Ectodermal cell (in vitro differentiated cells): ENCODE measurements around the gene SULT4A1.
"Not testable (repeated sequence)": the region's sequence is repeated elsewhere in the genome, so short reads cannot be mapped to it uniquely, and the experiment has no call there.

Experiments
- H3K27ac ChIP-seq: 2 replicates; pipeline ENCODE4 v1.7.0; 2013; ENCODE audit warnings: mild to moderate bottlenecking, low read depth, low read length; ENCODE audit not compliant: insufficient read depth, poor library complexity, severe bottlenecking
- H3K27me3 ChIP-seq: 2 replicates; pipeline ENCODE4 v1.7.0; 2013; ENCODE audit warnings: mild to moderate bottlenecking, low read length; ENCODE audit not compliant: insufficient read depth, control insufficient read depth, poor library complexity, severe bottlenecking
- H3K36me3 ChIP-seq: one replicate; pipeline ENCODE4 v1.7.0; 2013; ENCODE audit warnings: low read length; ENCODE audit not compliant: control insufficient read depth, insufficient read depth
- H3K4me1 ChIP-seq: one replicate; pipeline ENCODE4 v1.7.0; 2013; ENCODE audit warnings: low read length; ENCODE audit not compliant: control insufficient read depth, insufficient read depth
- H3K4me3 ChIP-seq: 2 replicates; pipeline ENCODE4 v1.7.0; 2013; ENCODE audit warnings: low read depth, low read length, control low read depth; ENCODE audit not compliant: insufficient read depth
- H3K9me3 ChIP-seq: 2 replicates; pipeline ENCODE4 v1.7.0; 2013; ENCODE audit warnings: mild to moderate bottlenecking, low read length, moderate library complexity; ENCODE audit not compliant: control insufficient read depth
- WGBS, 2 experiments: methylation state at CpG; one replicate each; pipeline ENCODE4 v1.1.7; 2013; ENCODE audit warnings: missing lambda C conversion rate in 2 of 2; 5-methylcytosine and 5-hydroxymethylcytosine counted together

SULT4A1 gene

DNA sequence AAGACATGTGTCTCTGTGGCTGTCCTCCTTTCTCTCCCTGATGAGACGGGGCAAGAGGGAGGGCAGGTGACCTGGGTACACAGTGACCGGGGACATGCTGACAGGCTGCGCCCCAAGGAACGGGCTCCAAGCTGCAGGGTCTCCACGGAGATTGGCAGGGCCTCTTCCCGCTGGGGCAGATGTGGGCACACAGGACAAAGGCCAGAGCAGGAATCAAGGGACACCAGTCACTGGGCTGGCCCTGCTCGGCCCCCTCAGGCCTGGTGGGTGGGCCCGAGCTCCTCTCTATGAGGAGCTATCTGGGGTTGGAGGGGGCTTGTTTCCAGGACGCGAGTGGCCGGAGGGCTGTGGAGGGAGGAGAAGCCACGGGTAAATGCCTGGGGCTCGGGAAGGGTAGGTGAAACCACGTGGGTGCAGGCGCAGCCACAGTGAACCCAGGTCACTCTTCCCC, 18.3 kb upstream of the SULT4A1 start:
- 92% methylated on average over 15 of the region's 15 CpGs for WGBS, 2 experiments

DNA sequence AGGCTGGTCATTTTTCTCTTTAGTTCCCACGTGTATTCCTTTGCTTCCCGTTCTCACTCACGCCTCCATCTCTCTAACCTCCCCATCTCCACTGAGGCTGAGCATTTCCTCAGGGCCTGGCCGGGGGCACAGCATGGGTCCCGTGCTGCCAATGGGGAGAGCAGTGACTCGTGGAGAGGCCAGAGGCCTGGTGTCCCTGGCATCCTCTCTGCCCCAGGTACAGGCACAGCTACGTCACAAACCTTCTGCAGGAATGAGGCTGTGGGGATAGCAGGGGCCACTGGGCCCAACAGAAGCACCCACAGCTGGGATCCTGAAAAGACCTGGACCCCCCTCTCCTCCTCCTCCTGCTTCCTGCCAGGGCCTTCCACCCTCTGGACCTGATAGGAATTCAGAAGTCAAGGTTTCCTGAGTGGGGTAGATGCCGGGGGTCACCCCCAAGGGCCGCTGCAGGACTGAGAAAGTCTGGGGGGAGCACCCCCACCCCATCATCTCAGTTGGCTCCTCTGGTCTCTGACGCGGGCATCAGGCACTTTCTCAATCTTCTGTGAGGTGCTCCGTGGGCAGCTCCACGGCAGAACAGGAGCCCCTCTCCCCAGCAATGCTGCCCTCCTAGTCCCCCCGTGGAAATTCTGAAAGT, 17.7 kb upstream of the SULT4A1 start:
- Histone ChIP-seq H3K4me1 (no peaks in the 10 kb centered on the region), H3K27me3 (no peaks in the 10 kb centered on the region), H3K9me3 (no peaks in the 10 kb centered on the region), H3K4me3 (no peak overlapping the region), H3K36me3 (no peaks in the 10 kb centered on the region), H3K27ac (no peak overlapping the region)
- WGBS, 2 experiments: 92% methylated on average over 14 of the region's 14 CpGs

More for the DNA sequence above, 18.3 kb upstream of the SULT4A1 start:
- Histone ChIP-seq H3K36me3 (no peaks in the 10 kb centered on the region), H3K4me1 (no peaks in the 10 kb centered on the region), H3K4me3 (no peak overlapping the region), H3K27me3 (no peaks in the 10 kb centered on the region), H3K9me3 (no peaks in the 10 kb centered on the region), H3K27ac (no peak overlapping the region)

GRCh38 chr22:43878831-43879550, 16.7 kb upstream of the SULT4A1 start:
- H3K27me3 ChIP-seq: no peaks in the 10 kb centered on the region

GRCh38 chr22:43878079-43878795, 15.9 kb upstream of the SULT4A1 start:
- no peaks in the 10 kb centered on the region for H3K4me1 ChIP-seq
- H3K27me3 ChIP-seq: no peaks in the 10 kb centered on the region
- 77 to 82% methylated on average over 12 of the region's 12 CpGs for WGBS, 2 experiments
- H3K27ac ChIP-seq: no peak overlapping the region
- no peaks in the 10 kb centered on the region for H3K9me3 ChIP-seq
- no peak overlapping the region for H3K4me3 ChIP-seq
- H3K36me3 ChIP-seq: no peaks in the 10 kb centered on the region

More at GRCh38 chr22:43878831-43879550, 16.7 kb upstream of the SULT4A1 start:
- Histone ChIP-seq H3K27ac (no peak overlapping the region), H3K9me3 (no peaks in the 10 kb centered on the region), H3K4me1 (no peaks in the 10 kb centered on the region), H3K4me3 (no peak overlapping the region), H3K36me3 (no peaks in the 10 kb centered on the region)
- WGBS, 2 experiments: 82 to 83% methylated on average over 12 of the region's 12 CpGs

- no peak overlapping the region for H3K27ac ChIP-seq
- H3K36me3 ChIP-seq: no peaks in the 10 kb centered on the region
- H3K27me3 ChIP-seq: no peaks in the 10 kb centered on the region
- no peaks in the 10 kb centered on the region for H3K4me1 ChIP-seq
- no peaks in the 10 kb centered on the region for H3K9me3 ChIP-seq
- no peak overlapping the region for H3K4me3 ChIP-seq
- WGBS, 2 experiments: 90 to 91% methylated on average over 5 of the region's 5 CpGs
Measured at GRCh38 chr22:43876866-43877509, 14.7 kb upstream of the SULT4A1 start.

GRCh38 chr22:43869799-43870198, 7.5 kb upstream of the SULT4A1 start:
- no peaks in the 10 kb centered on the region for H3K27me3 ChIP-seq
- H3K4me3 ChIP-seq: no peak overlapping the region
- no peaks in the 10 kb centered on the region for H3K4me1 ChIP-seq
- H3K36me3 ChIP-seq: no peaks in the 10 kb centered on the region
- H3K9me3 ChIP-seq: no peaks in the 10 kb centered on the region
- H3K27ac ChIP-seq: no peak overlapping the region
- 94 to 98% methylated on average over 3 to 4 of the region's 5 CpGs for WGBS, 2 experiments

GRCh38 chr22:43869001-43869400, 6.7 kb upstream of the SULT4A1 start:
- not testable (repeated sequence) for H3K36me3 ChIP-seq, H3K27me3 ChIP-seq, H3K9me3 ChIP-seq, H3K4me1 ChIP-seq, H3K27ac ChIP-seq, H3K4me3 ChIP-seq
- 52 to 58% methylated on average over 4 of the region's 4 CpGs for WGBS, 2 experiments

- WGBS, 2 experiments: 6 to 8% methylated on average over 11 of the region's 11 CpGs
- Histone ChIP-seq H3K9me3 (no peaks in the 10 kb centered on the region), H3K36me3 (no peaks in the 10 kb centered on the region), H3K27me3 (peaks cover 4% of the 10 kb centered on the region), H3K27ac (no peak overlapping the region), H3K4me1 (no peaks in the 10 kb centered on the region), H3K4me3 (no peak overlapping the region)
Measured at GRCh38 chr22:43867839-43868635, 5.7 kb upstream of the SULT4A1 start.

DNA sequence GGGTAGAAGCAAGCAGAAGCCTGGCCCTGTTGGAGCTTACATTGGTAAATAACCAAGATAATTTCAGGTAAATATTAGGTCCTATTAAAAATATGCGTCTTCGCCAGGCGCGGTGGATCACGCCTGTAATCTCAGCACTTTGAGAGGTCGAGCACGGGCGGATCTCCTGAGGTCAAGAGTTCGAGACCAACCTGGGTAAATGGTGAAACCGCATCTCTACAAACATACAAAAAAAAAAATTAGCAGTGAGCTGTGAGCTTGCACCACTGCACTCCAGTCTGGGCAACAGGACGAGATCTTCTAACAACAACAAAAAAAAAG, 529 bp upstream of the SULT4A1 start:
- H3K4me1 ChIP-seq: peaks cover 7% of the 10 kb centered on the region
- H3K36me3 ChIP-seq: no peaks in the 10 kb centered on the region
- H3K27me3 ChIP-seq: peaks cover 4% of the 10 kb centered on the region
- 89 to 91% methylated on average over 11 of the region's 11 CpGs for WGBS, 2 experiments
- peak overlapping the region; percentile 21 for H3K4me3 ChIP-seq
- no peaks in the 10 kb centered on the region for H3K9me3 ChIP-seq
- no peak overlapping the region for H3K27ac ChIP-seq
